Measurements from ENCODE around the gene CTNND2. TPM values are rescaled to one million over a fixed set of nuclear protein-coding genes. Genes with fewer than 3 reads are reported as not detected.

Gene CTNND2
- total RNA-seq, 1 experiment from 2014 or later: 7.0 TPM

GRCh38 chr5:11400316-11400715 lies 503.9 kb downstream of the CTNND2 start:
- Histone ChIP-seq H3K4me1 (ENCODE audit: insufficient read depth, low read length) (no peaks in the 10 kb centered on the region), H3T11ph (ENCODE audit: low read length) (no peak overlapping the region), H3K4me2 (ENCODE audit: insufficient read depth, insufficient read length, low read length) (no peak overlapping the region), H4K20me1 (ENCODE audit: control insufficient read depth, insufficient read depth, insufficient read length) (no peaks in the 10 kb centered on the region), H4K8ac (replicated peaks; ENCODE audit: insufficient read length, low read depth, low read length) (no peak overlapping the region), H3K18ac (ENCODE audit: insufficient read length, low read depth, low read length) (no peak overlapping the region), H3K23ac (ENCODE audit: insufficient read length, low read depth, low read length) (no peak overlapping the region), H2BK5ac (ENCODE audit: insufficient read length, low read length) (no peak overlapping the region), H3K27ac (ENCODE audit: insufficient read length, low read depth, low read length) (no peak overlapping the region), H3K27me3 (ENCODE audit: insufficient read depth, low read length) (no peaks in the 10 kb centered on the region), H3K79me1 (ENCODE audit: insufficient read depth, low read depth, low read length, poor library complexity, severe bottlenecking) (no peaks in the 10 kb centered on the region), H2BK15ac (ENCODE audit: low read depth, low read length) (no peak overlapping the region), H3K23me2 (ENCODE audit: insufficient read length, low read depth, low read length, poor library complexity, severe bottlenecking) (no peaks in the 10 kb centered on the region), H3K56ac (ENCODE audit: insufficient read length, low read depth, low read length) (no peak overlapping the region), H3K14ac (ENCODE audit: insufficient read depth, low read length) (no peak overlapping the region), H4K5ac (ENCODE audit: insufficient read length, low read depth, low read length) (no peak overlapping the region), H3K4ac (ENCODE audit: low read depth, low read length) (no peak overlapping the region), H2BK12ac (ENCODE audit: insufficient read length, low read depth, low read length) (no peak overlapping the region), H3K9ac (ENCODE audit: extremely low read depth, insufficient read length, low read length) (no peak overlapping the region), H2BK120ac (ENCODE audit: low read depth, low read length, poor library complexity, severe bottlenecking) (no peak overlapping the region), H2AK5ac (ENCODE audit: insufficient read length, low read length) (no peak overlapping the region), H3K9me3 (ENCODE audit: control insufficient read depth, low read depth, low read length) (no peaks in the 10 kb centered on the region), H2AFZ (ENCODE audit: low read length) (no peak overlapping the region), H2BK20ac (ENCODE audit: low read depth, low read length, poor library complexity, severe bottlenecking) (no peak overlapping the region), H4K91ac (ENCODE audit: insufficient read length, low read depth, low read length) (no peak overlapping the region), H3K79me2 (ENCODE audit: insufficient read depth, low read length) (no peaks in the 10 kb centered on the region)
- Mint-ChIP-seq H3K27ac (no peak overlapping the region), H3K4me3 (no peak overlapping the region), H3K27me3 (ENCODE audit: low read depth) (peaks cover 7% of the 10 kb centered on the region), H3K36me3 (ENCODE audit: insufficient read depth in 1 of 3, low read depth in 3 of 3) (no peaks in the 10 kb centered on the region), H3K4me1 (no peaks in the 10 kb centered on the region), H3K9me3 (no peaks in the 10 kb centered on the region)
- TF ChIP-seq CTCF (conservative IDR thresholded peaks at IDR 0.05): no peak
- DNase-seq: no peak
- no CpG with 5 or more reads among the region's 2 CpGs for WGBS (ENCODE audit: extremely low coverage, insufficient read length, low lambda C conversion rate)
